ENCODE data around the gene COBLL1.

DNA sequence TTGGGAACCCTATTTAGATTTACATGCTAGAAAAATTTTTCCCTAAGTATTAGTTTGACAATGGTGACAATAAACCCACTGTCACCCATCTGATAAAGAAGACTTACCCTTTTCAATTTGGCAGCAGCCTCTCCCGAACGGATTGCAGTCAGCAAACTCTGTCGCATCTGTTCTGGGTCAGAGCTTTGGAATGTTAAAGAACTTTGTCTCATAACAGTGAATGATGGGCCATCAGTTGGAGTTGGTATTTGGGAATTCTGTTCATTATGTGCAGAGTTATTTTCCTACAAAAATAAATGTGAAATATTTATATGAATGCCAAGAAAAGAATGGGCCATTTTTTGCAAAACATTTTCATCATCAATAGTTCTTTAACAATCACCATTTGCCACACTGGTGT is 149.5 kb downstream of the COBLL1 start:
- TF ChIP-seq, protein P1, sequence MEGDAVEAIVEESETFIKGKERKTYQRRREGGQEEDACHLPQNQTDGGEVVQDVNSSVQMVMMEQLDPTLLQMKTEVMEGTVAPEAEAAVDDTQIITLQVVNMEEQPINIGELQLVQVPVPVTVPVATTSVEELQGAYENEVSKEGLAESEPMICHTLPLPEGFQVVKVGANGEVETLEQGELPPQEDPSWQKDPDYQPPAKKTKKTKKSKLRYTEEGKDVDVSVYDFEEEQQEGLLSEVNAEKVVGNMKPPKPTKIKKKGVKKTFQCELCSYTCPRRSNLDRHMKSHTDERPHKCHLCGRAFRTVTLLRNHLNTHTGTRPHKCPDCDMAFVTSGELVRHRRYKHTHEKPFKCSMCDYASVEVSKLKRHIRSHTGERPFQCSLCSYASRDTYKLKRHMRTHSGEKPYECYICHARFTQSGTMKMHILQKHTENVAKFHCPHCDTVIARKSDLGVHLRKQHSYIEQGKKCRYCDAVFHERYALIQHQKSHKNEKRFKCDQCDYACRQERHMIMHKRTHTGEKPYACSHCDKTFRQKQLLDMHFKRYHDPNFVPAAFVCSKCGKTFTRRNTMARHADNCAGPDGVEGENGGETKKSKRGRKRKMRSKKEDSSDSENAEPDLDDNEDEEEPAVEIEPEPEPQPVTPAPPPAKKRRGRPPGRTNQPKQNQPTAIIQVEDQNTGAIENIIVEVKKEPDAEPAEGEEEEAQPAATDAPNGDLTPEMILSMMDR (IDR thresholded peaks at IDR 0.05) = no peak
- TF ChIP-seq POLR2A (IDR thresholded peaks at IDR 0.05) (no peak), POLR2AphosphoS5 (IDR thresholded peaks at IDR 0.05) (no peak)
